HepG2 (cell line): ENCODE results near the gene FBXO48.

ENCODE experiments used
- AGO1 ChIP-seq: fragments of 200-400 bp; formaldehyde crosslinking; IDR thresholded peaks from 2 replicates; pipeline ENCODE4 v1.6.1; 2017; ENCODE audit warnings: mild to moderate bottlenecking, low read depth, low read length, moderate library complexity; ENCODE audit not compliant: poor library complexity, severe bottlenecking
- HDAC2 ChIP-seq: sonication (generic); formaldehyde crosslinking; IDR thresholded peaks from 2 replicates; pipeline ENCODE4 v1.4.0; 2020; ENCODE audit warnings: missing genetic modification reagents
- ZNF256 ChIP-seq: sonication (generic); formaldehyde crosslinking; conservative IDR thresholded peaks from 2 replicates; pipeline ENCODE4 v1.4.0; 2020; ENCODE audit warnings: missing genetic modification reagents
- ZNF333 ChIP-seq: sonication (generic); formaldehyde crosslinking; IDR thresholded peaks from 2 replicates; pipeline ENCODE4 v1.4.0; 2020; ENCODE audit warnings: mild to moderate bottlenecking, missing genetic modification reagents, borderline replicate concordance
- TF ChIP-seq, protein P1 (sequence below), 2 experiments: IDR thresholded peaks; 2 replicates each; pipeline ENCODE4 v1.6.1; 2011 to 2012; ENCODE audit warnings: low read length in 2 of 2, borderline replicate concordance in 1 of 2, low read depth in 1 of 2, mild to moderate bottlenecking in 1 of 2, moderate library complexity in 1 of 2

DNA sequence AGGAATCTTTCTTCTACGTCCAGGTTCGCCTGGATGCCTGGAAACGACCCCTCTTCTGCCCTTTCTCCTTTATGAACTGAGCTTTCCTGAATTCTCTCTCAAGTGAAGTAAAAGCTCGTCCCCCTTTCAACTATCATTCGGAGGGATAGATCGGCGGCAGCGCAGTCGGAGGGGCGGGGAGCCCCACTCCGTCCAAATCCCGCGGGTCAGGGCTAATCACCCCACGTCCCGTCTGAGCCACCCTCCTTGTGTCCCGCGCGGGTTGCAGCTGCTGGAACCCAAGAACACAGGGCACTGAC is 367 bp downstream of the FBXO48 start:
- no peak for TF ChIP-seq HDAC2 (CRISPR knock-in tag)
- TF ChIP-seq, protein P1, sequence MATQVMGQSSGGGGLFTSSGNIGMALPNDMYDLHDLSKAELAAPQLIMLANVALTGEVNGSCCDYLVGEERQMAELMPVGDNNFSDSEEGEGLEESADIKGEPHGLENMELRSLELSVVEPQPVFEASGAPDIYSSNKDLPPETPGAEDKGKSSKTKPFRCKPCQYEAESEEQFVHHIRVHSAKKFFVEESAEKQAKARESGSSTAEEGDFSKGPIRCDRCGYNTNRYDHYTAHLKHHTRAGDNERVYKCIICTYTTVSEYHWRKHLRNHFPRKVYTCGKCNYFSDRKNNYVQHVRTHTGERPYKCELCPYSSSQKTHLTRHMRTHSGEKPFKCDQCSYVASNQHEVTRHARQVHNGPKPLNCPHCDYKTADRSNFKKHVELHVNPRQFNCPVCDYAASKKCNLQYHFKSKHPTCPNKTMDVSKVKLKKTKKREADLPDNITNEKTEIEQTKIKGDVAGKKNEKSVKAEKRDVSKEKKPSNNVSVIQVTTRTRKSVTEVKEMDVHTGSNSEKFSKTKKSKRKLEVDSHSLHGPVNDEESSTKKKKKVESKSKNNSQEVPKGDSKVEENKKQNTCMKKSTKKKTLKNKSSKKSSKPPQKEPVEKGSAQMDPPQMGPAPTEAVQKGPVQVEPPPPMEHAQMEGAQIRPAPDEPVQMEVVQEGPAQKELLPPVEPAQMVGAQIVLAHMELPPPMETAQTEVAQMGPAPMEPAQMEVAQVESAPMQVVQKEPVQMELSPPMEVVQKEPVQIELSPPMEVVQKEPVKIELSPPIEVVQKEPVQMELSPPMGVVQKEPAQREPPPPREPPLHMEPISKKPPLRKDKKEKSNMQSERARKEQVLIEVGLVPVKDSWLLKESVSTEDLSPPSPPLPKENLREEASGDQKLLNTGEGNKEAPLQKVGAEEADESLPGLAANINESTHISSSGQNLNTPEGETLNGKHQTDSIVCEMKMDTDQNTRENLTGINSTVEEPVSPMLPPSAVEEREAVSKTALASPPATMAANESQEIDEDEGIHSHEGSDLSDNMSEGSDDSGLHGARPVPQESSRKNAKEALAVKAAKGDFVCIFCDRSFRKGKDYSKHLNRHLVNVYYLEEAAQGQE (IDR thresholded peaks at IDR 0.05; ENCODE audit: borderline replicate concordance in 1 of 2, low read depth in 1 of 2, low read length in 2 of 2): no peak
- TF ChIP-seq ZNF256 (CRISPR knock-in tag): no peak
- TF ChIP-seq AGO1: no peak
- no peak for TF ChIP-seq ZNF333
